ENCODE data around the gene IGSF8. TPM values are rescaled to one million over a fixed set of nuclear protein-coding genes. Genes with fewer than 3 reads are reported as not detected.

The IGSF8 gene
- total RNA-seq, 1 donor from 2014 or later = 56.1 TPM

- DNase-seq (ENCODE audit: low read depth) = no peak
Measured at GRCh38 chr1:160089883-160090282, 8.5 kb downstream of the IGSF8 start.

- no peak for DNase-seq (ENCODE audit: low read depth)
Measured at GRCh38 chr1:160087118-160087662, 11.2 kb downstream of the IGSF8 start.

- no peak for DNase-seq (ENCODE audit: low read depth)
Measured at GRCh38 chr1:160086456-160086892, 11.9 kb downstream of the IGSF8 start.

GRCh38 chr1:160085686-160086455 is 12.5 kb downstream of the IGSF8 start:
- DNase-seq (ENCODE audit: low read depth) = peak; percentile 42

GRCh38 chr1:160084771-160085321 is 13.6 kb downstream of the IGSF8 start:
- no peak for DNase-seq (ENCODE audit: low read depth)

GRCh38 chr1:160083968-160084770 is 14.2 kb downstream of the IGSF8 start:
- no peak for DNase-seq (ENCODE audit: low read depth)

GRCh38 chr1:160082926-160083325 is 15.5 kb downstream of the IGSF8 start:
- no peak for DNase-seq (ENCODE audit: low read depth)

- no peak for DNase-seq (ENCODE audit: low read depth)
Measured at GRCh38 chr1:160082487-160082886, 15.9 kb downstream of the IGSF8 start.

GRCh38 chr1:160081261-160081936 is 17.0 kb downstream of the IGSF8 start, which contains the start of gene KCNJ9:
KCNJ9 (plus strand) TSS chr1:160081538; CDS start chr1:160084031, 2,493 bp downstream.
- DNase-seq (ENCODE audit: low read depth) = no peak

- DNase-seq (ENCODE audit: low read depth) = no peak
Measured at GRCh38 chr1:160080381-160081100, 17.9 kb downstream of the IGSF8 start.

GRCh38 chr1:160079448-160079847 is 19.0 kb downstream of the IGSF8 start:
- DNase-seq (ENCODE audit: low read depth) = no peak

- DNase-seq (ENCODE audit: low read depth) = no peak
Measured at GRCh38 chr1:160078512-160079195, 19.8 kb downstream of the IGSF8 start.

GRCh38 chr1:160077486-160077885 is 20.9 kb downstream of the IGSF8 start:
- no peak for DNase-seq (ENCODE audit: low read depth)

GRCh38 chr1:160076295-160076694 is 22.1 kb downstream of the IGSF8 start:
- DNase-seq (ENCODE audit: low read depth) = no peak

GRCh38 chr1:160075836-160076235 is 22.6 kb downstream of the IGSF8 start:
- DNase-seq (ENCODE audit: low read depth) = no peak

GRCh38 chr1:160074865-160075264 is 23.6 kb downstream of the IGSF8 start:
- DNase-seq (ENCODE audit: low read depth) = no peak

- no peak for DNase-seq (ENCODE audit: low read depth)
Measured at GRCh38 chr1:160071289-160071688, 27.1 kb downstream of the IGSF8 start.

- DNase-seq (ENCODE audit: low read depth) = peak; percentile 9
Measured at GRCh38 chr1:160070243-160071163, 27.9 kb downstream of the IGSF8 start.

Measured in renal cortical epithelial cell (primary cell).